Measurements from ENCODE around the gene HES6.

DNA sequence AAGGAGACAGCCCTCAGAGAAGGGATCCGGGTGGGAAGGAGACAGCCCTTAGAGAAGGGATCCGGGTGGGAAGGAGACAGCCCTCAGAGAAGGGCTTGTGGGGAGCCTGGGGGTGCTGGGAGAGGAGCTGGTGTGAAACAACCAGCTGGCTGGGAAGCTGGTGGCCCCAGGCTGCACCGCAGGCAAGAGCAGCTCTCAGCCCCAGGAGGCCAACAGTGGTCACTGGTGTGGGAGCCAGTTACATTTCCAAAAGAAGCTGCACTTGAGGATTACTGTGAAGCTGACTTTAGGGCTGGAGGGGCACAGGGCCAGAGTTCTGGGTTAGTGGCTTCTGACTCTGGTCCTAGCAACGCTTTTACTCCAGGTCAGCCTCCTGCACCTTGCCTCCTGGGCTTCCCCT lies 3.3 kb downstream of the HES6 start:
- TF ChIP-seq EZH2 (IDR thresholded peaks at IDR 0.05; ENCODE audit: borderline replicate concordance, low read depth, low read length, poor library complexity, severe bottlenecking) (no peak), CTCF (conservative IDR thresholded peaks at IDR 0.05; ENCODE audit: low read depth, low read length) (no peak)
